GM19025 (cell line): ENCODE measurements around the gene GRID2.
"Not testable (repeated sequence)": the region's sequence is repeated elsewhere in the genome, so short reads cannot be mapped to it uniquely, and the experiment has no call there.

Experiments used
- ATAC-seq: cut with Tn5 transposase; IDR thresholded peaks from one replicate; pipeline ENCODE4 v1.9.1; 2021; ENCODE audit warnings: mild to moderate bottlenecking, low read depth, moderate library complexity; ENCODE audit not compliant: unreplicated experiment

Gene GRID2

GRCh38 chr4:92305148-92305877 is 1.5 kb downstream of the GRID2 start:
- no peak for ATAC-seq

- ATAC-seq = no peak
Observed at GRCh38 chr4:92305878-92306520, 2.2 kb downstream of the GRID2 start.

GRCh38 chr4:92307181-92307580 is 3.4 kb downstream of the GRID2 start:
- ATAC-seq = no peak

DNA sequence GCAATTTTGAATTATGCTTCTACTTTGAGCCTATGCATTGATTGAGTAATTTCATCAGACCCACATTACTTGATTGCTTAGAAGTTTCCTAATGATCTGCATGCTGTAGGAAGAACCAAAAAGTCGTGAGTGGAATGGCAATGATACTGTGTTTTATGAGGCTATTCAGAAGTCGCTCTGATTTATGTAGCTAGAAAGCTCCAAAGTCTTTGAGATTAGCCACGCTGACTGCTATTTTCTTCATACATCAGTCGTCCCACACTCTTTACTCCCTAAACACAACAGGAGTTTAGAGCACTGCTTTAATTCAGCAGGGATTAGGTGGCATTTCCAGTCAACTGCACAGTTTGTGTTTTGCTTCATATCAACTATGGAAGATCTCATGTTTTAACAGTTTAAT is 4.1 kb downstream of the GRID2 start:
- ATAC-seq = no peak

DNA sequence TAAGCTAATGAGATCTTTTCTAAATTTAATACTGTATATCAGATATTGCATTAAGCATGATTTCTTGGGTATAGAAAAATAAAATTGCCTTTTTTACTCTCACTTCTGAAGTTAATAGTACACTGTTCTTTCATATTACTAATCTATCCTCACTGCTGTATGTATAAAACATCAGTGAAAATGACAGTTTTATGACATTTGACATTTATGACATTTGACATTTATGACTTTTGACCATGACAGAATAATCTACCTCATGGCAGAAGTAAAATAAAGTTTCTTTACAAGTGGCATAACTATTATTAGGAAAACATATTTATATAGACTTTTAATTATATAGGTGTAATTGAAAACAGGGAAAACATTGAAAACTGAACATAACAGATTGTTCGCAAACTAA is 13.3 kb downstream of the GRID2 start:
- ATAC-seq = no peak

GRCh38 chr4:92328095-92328494 is 24.3 kb downstream of the GRID2 start:
- ATAC-seq = no peak

DNA sequence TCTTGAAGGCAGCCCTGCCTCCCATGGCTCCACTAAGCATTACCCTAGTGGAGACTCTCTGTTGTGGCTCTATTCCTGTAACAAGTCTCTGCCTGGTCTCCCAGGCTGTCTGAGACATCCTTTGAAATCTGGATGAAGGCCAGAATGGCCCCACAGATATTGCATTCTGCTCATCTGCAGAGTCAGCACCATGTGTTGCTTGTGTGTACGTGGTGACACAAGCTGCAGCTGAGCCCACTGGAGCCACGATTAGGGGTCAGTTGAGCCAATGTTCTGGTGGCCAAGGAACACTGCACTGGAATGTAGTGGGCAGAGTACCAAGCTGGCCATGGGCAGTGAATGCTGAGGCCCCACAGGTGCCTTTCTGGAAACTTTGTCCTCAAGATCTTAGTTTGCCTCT is 29.2 kb downstream of the GRID2 start:
- ATAC-seq = no peak

- no peak for ATAC-seq
Observed at GRCh38 chr4:92334716-92335350, 31.1 kb downstream of the GRID2 start.

- no peak for ATAC-seq
Observed at GRCh38 chr4:92339676-92340075, 35.9 kb downstream of the GRID2 start.

- ATAC-seq = no peak
Observed at GRCh38 chr4:92344216-92344615, 40.5 kb downstream of the GRID2 start.

- no peak for ATAC-seq
Observed at GRCh38 chr4:92346289-92346688, 42.5 kb downstream of the GRID2 start.

DNA sequence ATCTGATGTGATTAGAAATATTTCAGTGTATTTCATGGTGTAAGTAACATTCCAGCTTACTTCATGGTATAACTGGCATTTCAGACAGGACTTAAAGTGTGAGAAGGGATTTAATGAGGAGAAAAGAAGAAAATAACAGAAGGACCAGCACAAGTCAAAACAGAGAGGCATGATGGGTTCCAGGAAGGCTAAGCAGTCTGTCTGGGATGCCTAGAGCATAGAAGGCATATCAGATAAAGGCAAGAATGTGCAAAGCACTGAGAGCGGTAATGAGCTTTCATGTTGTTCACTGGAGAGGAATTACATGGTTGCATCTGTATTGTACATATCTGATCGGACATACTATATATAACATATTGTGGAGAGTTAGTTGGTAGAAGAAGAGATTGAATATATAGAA is 54.2 kb downstream of the GRID2 start:
- no peak for ATAC-seq

GRCh38 chr4:92359491-92359890 is 55.7 kb downstream of the GRID2 start:
- ATAC-seq = no peak

- no peak for ATAC-seq
Observed at GRCh38 chr4:92362028-92362427, 58.3 kb downstream of the GRID2 start.

DNA sequence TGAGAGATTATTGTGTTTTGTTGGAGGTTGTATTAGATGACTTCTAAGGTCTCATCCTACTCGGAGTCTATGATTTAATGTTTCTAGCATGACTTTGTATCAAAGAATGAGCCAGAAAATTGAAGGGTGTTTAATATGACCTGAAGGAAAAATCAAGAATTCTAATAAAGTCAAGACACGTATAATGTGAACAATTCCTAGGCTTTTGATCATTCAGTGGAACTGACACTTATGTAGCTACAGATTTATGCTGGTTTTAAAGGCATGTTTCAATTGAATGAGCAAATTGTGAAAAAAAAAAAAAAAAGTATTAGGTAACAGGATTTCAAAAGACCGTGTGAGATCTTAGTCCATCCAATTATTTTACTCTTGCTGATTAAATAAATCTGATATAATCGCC is 64.9 kb downstream of the GRID2 start:
- ATAC-seq = no peak

DNA sequence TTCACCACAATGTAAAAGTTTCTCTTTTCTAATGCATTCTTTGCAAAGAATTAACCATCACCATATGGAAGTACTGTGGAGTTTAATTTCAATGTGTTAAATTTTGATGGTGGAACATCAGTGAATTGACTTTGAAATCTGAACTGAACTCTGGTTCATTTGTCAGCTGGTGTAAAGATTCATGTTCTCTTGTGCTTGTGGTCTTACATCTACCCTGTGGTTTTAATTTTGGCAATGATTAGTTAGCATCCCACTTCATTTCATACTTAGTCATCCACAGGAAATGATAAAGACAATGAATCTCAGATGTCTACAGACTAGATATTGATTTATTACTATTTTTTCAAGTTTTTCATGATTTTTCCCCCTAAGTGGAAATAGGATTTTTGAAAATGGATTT is 77.8 kb downstream of the GRID2 start:
- ATAC-seq = no peak

GRCh38 chr4:92382128-92382527 is 78.4 kb downstream of the GRID2 start:
- no peak for ATAC-seq

DNA sequence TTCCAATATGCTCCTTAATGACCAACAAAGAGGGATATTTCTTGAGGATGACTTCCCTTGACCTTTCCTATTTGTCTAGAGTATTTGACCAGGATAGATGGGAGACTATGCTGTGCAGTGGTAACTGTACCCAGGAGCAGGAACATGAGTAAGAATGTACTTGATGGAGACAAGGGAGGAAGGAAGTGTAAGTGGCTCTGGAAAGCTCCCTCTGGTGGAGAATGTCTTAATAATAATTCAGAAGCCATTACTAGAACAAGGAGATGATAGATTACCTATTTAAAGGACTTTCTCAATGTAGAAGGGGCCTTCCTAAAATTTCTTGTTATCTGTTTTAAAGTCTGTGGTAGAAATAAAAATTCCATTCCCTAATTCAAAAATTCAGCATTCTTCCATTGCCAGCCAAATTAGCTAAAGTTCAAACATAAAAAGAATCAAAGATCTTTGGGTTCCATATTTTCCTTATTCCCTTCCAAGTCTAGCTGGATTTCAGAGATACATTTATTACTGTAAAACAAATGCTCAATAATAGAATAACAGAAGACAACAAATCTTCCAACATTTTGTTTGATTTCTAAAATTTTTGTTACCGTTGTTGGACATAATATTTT is 83.8 kb downstream of the GRID2 start:
- ATAC-seq = no peak

GRCh38 chr4:92399032-92399431 is 95.3 kb downstream of the GRID2 start:
- no peak for ATAC-seq

DNA sequence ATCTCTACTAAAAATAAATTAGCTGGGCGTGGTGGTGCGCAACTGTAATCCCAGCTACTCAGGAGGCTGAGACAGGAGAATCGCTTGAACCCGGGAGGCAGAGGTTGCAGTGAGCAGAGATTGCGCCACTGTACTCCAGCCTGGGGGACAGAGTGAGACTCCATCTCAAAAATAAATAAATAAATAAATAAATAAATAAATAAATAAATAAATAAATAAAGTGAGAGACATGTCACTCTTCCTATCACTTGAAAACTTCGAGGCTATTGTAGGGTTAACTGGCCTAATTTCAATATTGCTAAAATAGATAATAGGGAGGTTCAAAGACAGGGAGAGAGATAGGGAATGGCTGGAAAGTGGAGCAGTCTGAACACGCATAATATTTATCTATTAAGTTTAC is 99.8 kb downstream of the GRID2 start:
- ATAC-seq = not testable (repeated sequence)

GRCh38 chr4:92406488-92406887 is 102.7 kb downstream of the GRID2 start:
- no peak for ATAC-seq
